NK-92 (cell line): Measurements from ENCODE around the gene RNF130.

ENCODE experiments used
- DNase-seq: peaks from one replicate; lab custom pipeline; 2025; ENCODE audit not compliant: unreplicated experiment; lab: John Stamatoyannopoulos, UW

Gene RNF130

GRCh38 chr5:180086816-180087399 is 15.3 kb upstream of the RNF130 start:
- no peak for DNase-seq

GRCh38 chr5:180085837-180086236 is 14.3 kb upstream of the RNF130 start:
- no peak for DNase-seq

- DNase-seq, result no peak
Observed at GRCh38 chr5:180084638-180085561, 13.3 kb upstream of the RNF130 start.

GRCh38 chr5:180083529-180084060 is 12.0 kb upstream of the RNF130 start:
- DNase-seq, result no peak

GRCh38 chr5:180082633-180083420 is 11.3 kb upstream of the RNF130 start:
- no peak for DNase-seq

GRCh38 chr5:180081481-180081880 is 9.9 kb upstream of the RNF130 start:
- no peak for DNase-seq

- no peak for DNase-seq
Observed at GRCh38 chr5:180080486-180081280, 9.1 kb upstream of the RNF130 start.

- no peak for DNase-seq
Observed at GRCh38 chr5:180079702-180080466, 8.3 kb upstream of the RNF130 start.

GRCh38 chr5:180078348-180078747 is 6.8 kb upstream of the RNF130 start:
- DNase-seq, result no peak

- DNase-seq, result no peak
Observed at GRCh38 chr5:180077594-180078284, 6.2 kb upstream of the RNF130 start.

- DNase-seq, result no peak
Observed at GRCh38 chr5:180075703-180076102, 4.1 kb upstream of the RNF130 start.

GRCh38 chr5:180074462-180074861 is 2.9 kb upstream of the RNF130 start:
- DNase-seq, result no peak

GRCh38 chr5:180072556-180072955 is 997 bp upstream of the RNF130 start:
- DNase-seq, result no peak

GRCh38 chr5:180072256-180072548 is 643 bp upstream of the RNF130 start:
- DNase-seq, result no peak

GRCh38 chr5:180070756-180071530 is 616 bp downstream of the RNF130 start:
- DNase-seq, result no peak

GRCh38 chr5:180069589-180070247 is 1.8 kb downstream of the RNF130 start:
- no peak for DNase-seq

- no peak for DNase-seq
Observed at GRCh38 chr5:180068519-180069090, 3.0 kb downstream of the RNF130 start.

- DNase-seq, result no peak
Observed at GRCh38 chr5:180067986-180068385, 3.6 kb downstream of the RNF130 start.
